Bone marrow (tissue), 2 donors: ENCODE measurements around the gene ST6GALNAC5.
"Not testable (repeated sequence)": the region's sequence is repeated elsewhere in the genome, so short reads cannot be mapped to it uniquely, and the experiment has no call there.

ENCODE experiments used
- DNase-seq, 2 donors: peaks; one replicate each; lab custom pipeline; 2025; lab: John Stamatoyannopoulos, UW

Gene ST6GALNAC5

DNA sequence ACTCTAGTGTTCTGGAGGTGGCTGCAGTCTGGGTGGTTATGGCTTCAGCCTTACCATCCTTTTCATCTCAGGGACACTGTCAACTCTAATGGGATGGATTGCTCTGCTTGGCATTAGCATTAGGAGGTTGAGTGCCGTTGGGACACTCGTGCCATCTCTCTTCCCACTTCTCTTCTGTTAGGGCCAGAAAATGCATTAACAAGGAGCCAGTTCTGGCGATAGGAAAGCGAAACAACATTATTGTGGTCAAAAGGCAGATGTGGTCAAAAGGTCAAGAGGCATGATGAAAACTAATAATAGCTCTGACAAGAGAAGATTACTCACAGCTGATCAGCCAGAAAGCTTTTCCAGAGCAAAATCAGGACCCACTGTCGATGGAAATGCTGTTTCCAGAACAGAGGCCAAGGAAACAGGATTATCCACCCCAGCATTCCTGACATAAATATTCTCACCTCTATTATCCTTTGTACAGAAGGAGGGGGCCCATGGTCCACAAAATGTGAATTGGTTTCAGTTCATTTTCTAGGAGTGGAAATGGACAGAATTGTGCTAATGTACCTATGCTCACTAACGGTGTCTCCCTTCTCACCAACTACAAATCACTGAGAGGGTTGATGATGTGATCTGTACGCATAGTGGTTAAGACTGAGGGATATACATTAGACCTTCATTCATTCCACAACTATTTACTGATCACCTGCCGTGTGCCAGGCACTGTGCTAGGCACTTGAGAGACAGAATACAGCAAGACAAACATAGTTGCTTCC lies 72.0 kb downstream of the ST6GALNAC5 start:
- DNase-seq: no peak

DNA sequence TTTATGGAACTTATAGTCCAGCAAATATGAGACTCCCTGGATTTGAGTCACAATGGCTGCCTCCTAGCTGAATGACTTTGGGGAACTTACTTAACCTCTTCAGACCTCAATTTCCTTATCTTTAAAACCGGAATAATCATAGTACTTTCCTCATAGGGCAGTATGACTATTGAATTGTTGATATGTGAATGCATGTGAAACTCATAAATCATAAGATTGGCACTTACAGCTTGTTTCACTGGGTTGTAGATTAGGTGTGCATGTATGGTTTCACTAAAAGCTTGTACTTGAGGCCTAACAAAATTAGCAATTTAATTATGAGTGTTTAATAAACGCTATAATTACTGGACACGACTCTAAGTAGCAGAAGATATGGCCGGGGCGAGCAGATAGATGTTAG lies 72.5 kb downstream of the ST6GALNAC5 start:
- no peak for DNase-seq

DNA sequence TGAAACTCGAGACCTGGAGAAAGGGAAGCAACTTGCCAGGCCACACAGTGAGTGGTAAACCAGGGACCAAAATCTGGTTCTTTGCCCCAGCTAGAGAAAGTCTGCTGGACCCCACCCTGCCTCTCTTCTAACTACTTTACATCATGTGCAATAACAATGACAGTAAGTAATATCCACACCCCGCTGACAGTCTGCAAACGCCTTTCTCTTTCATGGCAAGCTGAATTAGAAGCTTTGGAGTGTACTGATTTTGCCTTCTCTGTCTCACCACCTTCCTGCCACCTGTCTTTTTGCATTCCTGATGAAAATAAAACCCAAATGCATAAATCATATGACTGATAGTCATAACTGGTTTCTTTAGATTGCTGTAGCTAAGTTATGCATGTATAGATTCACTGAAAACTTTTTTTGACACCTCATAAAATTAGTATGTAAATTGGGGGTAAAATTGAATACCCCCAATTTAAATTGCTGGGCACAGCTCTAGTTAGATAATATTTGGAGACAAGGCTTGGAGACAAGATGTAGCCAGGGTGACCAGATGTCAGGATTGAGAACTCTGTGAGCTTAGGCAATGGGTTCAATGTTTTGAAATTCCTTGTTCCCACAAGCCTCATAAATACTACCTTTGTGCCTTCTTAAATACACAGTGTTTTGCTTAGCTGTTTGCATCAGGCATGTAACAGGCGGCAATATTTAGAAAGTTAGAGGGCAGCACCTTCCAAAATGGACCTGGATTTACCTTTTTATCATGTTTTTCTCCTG lies 73.5 kb downstream of the ST6GALNAC5 start:
- DNase-seq: no peak

DNA sequence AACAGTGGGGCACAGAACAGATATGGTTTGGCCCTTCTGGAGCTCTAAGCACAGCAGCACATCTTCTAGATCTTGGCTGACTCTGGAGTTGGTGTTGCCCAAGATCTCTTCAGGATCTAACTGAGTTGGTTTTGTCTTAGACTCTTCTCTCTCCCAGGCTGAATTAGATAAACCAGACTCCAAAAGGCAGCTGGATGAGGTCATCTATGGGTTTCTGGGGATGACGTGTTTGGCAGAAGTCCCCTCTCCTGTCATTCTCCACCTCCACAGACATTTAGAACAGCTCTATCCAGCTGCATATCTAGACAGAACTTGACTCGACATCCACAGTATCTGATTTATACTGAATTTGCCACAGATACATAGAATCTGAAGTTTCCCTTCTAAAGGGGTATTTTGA lies 75.3 kb downstream of the ST6GALNAC5 start:
- no peak for DNase-seq

DNA sequence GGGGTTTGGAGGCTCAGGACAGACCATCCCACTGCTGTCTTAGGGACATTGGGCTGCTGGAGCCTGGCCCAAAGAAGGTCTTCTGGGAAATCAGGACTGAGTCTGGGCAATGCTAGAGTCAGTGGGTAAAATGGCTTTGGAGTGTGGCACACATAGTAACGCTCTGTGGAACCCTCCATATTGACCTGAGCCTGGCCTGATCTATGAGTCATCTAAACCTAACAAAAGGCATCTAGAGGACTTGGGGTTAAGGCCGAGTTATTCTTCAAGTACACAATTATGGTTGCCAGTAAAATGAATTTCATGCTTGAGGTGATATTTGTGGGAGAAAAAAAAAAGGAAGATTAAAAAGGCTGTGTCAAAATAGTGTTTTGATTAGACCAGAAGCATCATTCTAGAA lies 77.7 kb downstream of the ST6GALNAC5 start:
- no peak for DNase-seq

DNA sequence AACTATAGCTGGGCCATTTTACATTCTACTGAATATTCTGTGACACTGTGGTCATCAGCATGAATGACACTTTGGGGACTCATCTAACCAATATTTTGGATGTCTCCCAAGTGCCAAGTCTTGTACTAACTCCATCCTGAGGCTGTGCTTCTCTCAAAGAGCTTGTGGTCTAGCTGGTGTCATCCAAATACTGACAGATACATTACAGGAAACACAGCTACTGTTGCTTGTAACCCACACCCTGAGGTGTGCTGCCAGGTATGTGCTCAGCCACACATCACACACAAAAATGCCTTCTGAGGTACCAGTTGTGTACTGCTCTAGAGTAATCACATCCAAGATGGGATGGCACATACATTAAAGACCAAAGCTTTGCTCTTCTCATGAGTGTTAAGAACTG lies 81.6 kb downstream of the ST6GALNAC5 start:
- DNase-seq: no peak

DNA sequence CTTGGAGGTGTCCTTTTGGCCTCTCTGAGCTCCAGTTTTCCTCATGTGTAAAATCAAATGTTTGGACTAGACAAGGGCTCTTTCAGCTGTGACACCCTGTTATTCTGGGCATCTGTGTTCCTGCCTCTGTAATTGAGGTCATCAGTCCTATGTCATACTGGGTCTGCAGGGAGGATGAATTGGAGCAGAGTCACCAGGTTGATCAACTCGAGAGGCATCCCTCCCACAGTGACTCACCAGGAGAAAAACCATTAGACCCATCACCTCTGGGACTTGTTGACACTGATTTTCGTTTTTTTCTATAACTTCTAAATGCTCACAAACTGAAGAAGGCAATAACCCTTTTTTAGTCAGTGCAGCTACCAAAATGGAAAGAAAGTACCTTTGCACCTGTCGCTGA lies 82.2 kb downstream of the ST6GALNAC5 start:
- DNase-seq: no peak

DNA sequence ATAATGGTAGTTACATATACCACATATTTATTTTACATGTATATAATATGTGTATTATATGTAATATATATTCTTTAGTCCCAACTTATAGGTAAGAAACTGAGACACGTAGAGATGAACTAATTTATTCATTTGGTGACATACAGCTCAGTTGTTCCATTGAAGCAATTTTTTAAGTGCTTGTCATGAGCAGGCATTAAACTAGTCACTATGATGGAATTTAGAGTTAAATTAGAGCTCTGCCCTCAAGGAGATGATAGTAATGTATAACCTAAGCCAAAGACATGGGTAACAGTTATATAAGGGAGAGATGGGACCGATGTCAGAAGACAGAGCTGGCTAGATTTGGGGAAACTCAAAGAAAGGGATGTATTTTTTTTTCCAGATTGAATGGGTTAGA lies 83.0 kb downstream of the ST6GALNAC5 start:
- DNase-seq: no peak

DNA sequence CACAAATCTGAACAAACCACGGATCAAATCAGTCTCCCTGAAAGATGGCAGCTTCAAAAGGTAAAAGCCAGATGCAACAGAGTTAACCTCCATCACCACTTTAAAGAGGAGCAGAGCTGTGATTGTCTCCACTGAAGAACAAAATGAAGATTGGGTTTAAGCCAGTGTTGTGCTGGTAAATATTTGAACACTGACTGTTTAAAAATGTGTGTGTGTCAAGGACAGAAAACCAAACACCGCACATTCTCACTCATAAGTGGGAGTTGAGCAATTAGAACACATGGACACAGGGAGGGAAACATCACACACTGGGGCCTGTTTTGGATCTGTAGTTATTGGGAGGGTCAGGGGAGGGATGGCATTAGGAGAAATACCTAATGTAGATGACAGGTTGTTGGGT lies 83.9 kb downstream of the ST6GALNAC5 start:
- DNase-seq: no peak

DNA sequence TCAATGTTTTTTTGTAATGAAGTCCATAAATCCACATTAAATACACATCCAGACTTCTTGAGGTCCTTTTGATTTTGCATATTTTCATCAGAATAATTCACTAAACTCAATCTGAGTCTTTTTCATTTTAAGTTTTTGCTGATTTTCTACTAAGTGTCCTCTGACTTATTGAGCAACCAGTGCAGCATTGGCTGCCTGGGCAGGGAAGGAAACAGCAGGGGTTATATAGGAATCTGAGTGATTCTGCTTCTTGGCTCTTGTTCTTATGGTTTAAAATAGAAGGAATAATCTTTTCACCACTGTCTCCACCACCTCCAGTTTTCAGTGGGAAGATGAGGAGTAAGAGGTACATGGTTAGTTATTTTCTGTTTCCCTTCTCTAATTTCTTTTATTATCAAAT lies 88.4 kb downstream of the ST6GALNAC5 start:
- DNase-seq: no peak

DNA sequence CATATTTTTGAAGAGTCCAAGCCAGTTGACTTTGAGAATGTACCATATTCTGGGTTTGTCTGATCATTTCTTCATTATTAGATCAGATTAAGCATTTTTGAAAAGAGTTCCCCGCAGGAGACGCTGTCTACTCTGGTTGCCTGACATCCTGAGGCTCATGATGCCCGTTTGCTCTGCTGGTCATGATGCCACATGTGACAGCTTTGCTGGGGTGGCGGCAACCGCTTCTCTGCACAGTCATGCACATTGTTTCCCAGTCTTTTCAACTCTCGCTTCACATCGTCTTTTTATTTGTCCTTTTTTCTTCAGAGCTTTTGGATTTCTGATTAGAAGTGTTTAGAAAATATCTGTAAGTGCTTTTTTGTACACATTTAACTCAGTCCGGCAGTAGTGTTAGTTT lies 90.7 kb downstream of the ST6GALNAC5 start:
- no peak for DNase-seq

DNA sequence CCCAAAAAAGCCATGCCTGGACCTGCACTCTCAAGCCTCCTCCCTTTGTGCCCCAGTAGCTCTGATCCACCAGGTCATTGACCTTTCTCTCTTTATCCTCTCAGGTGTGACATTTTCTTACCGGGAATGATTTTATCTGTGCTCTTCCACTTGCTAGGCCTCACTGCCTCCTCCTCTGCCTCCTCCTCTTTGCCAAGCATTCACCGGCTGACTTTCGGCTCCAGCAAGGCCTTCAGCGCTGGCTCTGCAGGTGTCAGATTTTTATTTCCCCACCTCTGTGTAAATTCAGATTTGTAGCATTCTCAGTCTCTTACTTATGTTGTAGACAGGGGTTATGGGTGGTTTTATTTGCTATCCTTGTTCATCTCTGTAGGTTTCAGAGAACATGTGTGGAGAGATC lies 91.5 kb downstream of the ST6GALNAC5 start:
- no peak for DNase-seq

DNA sequence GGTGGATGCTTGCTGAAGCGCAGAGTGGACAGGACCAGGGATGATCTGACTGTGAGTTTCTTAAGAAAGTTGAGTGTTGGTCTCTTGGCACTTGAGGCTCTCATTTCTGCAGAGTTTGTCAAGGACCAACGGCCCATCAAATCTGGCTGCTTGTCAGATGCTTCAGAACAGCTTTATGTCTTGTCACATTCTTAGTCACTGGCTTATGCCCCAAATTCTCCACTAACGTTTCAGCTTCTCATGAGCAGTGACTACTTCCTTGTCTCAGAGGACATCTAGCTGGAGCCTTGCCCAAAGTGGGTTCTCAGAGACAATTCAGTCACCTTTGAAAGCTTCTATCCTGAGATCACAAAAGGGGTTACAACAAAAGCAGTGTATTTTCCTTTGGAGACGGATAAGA lies 92.3 kb downstream of the ST6GALNAC5 start:
- DNase-seq: no peak

DNA sequence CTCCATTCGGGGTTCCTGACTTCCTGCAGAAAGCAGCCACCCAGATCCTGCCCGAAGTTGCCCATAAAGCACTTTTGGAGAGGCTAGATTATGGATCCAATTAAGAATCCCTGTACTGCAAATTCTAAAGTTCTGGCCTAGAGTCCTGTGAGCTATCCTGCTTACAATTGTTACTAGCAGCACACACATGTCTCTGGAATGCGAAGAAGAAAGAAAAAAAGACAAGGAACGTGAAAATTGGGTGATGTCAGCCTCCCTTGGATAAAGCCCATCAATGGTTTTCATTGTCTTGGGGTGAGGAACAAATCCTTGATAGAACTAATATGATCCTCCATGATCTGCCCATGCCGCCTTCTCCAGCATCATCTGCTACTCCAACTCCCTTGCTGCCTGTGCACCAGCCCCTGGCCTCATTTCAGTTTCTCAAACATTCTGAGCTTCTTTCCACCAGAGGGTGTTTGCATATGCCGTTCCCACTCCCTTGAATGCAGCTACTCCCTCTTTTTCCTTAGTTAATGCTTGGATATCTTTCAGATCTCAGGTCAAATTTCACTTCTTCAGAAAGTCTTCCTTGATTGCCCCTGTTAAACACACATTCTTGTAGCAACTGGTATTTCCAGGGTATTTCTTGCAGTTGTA lies 94.0 kb downstream of the ST6GALNAC5 start:
- no peak for DNase-seq

DNA sequence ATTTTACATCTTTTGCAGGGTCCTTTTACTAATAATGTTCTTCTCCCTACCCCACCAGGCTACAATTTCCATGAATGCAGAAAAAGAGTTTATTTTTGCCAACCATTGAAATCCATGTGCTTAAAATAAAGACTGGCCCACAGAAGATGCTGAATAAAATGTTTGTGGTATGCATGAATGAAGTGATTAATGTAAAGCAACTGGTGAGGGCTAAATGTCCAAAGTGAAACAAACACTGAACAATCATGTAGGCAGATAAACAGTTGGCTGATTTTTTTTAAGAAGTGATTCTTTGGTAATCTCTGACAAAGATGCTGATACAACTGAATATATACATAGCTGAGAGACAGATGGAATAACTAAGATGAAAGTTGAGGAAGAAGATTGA lies 94.5 kb downstream of the ST6GALNAC5 start:
- no peak for DNase-seq

DNA sequence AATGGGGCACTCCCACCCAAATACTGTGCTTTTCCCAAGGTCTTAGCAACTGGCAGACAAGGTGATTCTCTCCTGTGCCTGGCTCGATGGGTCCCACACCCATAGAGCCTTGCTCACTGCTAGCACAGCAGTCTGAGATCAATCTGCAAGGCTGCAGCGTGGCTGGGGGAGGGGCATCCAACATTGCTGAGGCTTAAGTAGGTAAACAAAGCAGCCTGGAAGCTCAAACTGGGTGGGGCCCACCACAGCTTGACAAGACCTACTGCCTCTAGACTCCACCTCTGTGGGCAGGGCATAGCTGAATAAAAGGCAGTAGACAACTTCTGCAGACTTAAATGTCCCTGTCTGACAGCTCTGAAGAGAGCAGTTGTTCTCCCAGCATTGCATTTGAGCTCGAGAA lies 114.0 kb downstream of the ST6GALNAC5 start:
- DNase-seq: not testable (repeated sequence)

DNA sequence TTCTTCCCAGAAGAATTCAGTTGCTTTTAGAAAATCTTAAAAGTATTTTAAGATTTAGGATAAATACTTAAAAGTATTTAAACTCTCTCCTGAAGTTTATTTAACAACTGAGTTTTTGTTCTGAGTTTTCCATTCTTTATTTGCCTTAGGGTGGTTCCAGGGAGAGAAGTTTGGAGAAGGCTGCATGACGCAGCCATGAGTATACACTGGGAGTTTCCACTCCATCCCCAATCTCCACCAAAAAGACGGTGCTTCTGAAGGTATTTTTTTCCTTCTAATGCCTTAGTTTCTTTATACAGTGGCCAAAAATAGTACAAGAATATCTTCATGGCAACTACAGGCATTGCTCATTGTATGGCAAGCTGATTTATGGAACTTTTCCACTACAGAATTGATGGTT lies 122.7 kb downstream of the ST6GALNAC5 start:
- DNase-seq: no peak

DNA sequence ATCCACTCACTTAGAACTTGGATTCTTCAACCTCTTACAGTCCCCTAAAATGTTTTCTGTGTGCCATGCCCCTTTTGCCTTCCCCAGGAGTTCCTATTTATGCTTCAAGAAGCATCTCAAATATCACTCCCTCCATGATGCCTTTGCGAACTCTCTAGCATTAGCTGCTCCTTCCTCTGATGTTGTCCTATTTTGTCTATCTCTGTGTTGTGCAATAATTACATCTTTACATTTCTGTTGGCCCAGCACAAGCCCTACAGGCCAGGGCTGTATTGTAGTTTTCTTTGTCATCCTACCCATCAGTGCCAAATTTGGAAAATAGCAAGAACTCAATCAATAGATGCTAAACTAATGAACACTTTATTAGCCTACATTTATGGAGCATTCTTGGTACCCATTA lies 125.8 kb downstream of the ST6GALNAC5 start:
- DNase-seq: no peak

DNA sequence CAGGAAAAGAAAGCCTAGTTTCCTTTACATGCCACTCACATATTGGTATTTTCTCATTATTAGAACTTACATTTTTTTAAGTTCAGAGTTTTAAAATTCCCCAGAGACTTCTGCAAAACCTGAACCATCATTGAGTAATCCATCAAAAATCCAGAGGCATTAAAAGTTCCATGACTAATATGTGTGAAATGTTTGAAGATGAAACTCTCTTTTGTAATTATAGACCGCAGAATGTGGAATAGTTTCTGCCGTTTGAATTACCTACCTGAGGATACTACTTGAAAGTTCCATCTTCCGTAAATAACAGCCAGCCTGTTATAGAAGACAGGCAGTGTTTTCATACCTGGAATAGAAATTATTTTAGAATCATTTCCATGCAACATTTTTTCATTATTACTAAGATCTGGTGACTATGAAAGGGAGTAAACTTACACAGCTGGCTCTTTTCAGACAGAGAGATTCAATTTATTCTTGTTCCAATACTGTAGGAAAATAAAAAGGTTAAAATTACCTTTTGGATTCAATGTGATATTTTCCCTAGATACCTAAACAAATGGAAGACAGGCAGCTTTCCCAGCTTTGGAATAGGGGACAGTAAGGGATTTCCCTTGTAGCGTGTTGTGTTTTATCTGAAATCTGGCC lies 131.4 kb downstream of the ST6GALNAC5 start:
- no peak for DNase-seq

DNA sequence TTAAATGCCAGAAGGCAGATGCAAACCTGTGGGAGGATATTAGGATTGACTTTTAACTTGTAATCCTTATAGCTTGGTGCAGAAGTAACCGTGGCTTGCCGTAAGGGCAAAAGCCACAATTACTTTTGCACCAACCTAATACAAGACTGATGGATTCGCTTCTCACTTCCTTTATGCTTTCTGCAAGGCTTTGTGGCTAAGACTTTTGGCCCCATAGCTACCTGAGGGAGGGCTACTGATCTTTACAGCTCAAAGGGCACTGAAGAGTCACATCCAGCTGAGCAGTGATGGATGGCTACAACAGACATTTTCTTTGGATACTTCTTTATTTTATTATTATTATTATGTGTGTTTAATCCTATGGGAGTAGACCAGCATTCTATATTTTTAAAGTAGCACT lies 140.4 kb downstream of the ST6GALNAC5 start:
- DNase-seq: no peak

DNA sequence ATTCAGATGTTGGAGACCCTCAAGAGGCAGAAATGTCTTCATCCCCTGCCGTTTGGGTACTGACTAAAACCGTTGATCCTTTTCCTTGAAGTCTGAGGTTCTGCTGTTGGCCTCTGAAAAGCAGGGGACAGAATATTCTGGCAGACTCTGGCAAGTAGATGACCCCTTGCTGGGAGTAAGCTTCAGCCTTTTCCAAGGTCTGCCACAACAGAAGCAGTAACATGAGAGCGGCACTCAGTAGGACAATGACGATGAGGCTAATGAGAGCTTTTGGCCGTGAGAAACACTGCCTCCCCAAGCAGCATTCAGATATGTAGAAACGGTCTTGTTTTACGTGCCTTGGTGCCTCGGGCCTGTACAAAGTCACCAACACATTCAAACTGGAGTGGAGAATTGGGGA lies 143.7 kb downstream of the ST6GALNAC5 start:
- DNase-seq: no peak

DNA sequence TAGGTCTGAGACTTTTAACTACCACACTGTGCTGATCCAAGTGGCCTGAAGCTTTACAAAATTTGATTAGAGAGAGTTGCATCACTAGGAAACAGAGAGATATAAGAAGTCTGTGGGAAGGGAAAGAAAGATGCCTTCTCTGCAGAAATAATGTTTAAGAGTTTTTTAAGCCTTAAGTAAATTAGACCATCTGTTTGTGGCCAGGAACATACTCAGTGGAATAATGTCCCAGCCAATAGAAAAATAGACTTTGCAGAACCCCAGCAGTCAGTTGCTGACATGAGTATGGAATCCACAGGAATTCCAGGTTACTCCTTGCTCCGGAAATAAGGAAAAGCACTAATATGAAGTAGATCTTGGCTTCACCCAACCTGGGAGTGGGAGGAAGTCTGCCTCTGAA lies 144.8 kb downstream of the ST6GALNAC5 start:
- DNase-seq: no peak
